ENCODE measurements around the gene IFT88.

The IFT88 gene

GRCh38 chr13:20727856-20728255 is 160.9 kb downstream of the IFT88 start:
- H3K27ac ChIP-seq = no peak overlapping the region
- no peaks in the 10 kb centered on the region for H3K9me3 ChIP-seq
- TF ChIP-seq CTCF (IDR thresholded peaks at IDR 0.05) = no peak
- no peaks in the 10 kb centered on the region for H3K4me1 ChIP-seq (ENCODE audit: control insufficient read depth in 1 of 2, insufficient read depth in 1 of 2, low read depth in 1 of 2, low read length in 1 of 2)
- no peak overlapping the region for H3K4me3 ChIP-seq (ENCODE audit: low read depth in 1 of 2, low read length in 1 of 2)
- no peaks in the 10 kb centered on the region for H3K36me3 ChIP-seq
- peaks cover 6% of the 10 kb centered on the region for H3K27me3 ChIP-seq

GRCh38 chr13:20728579-20729311 is 161.8 kb downstream of the IFT88 start:
- no peak overlapping the region for H3K27ac ChIP-seq
- no peaks in the 10 kb centered on the region for H3K4me1 ChIP-seq (ENCODE audit: control insufficient read depth in 1 of 2, insufficient read depth in 1 of 2, low read depth in 1 of 2, low read length in 1 of 2)
- no peak overlapping the region for H3K4me3 ChIP-seq (ENCODE audit: low read depth in 1 of 2, low read length in 1 of 2)
- no peaks in the 10 kb centered on the region for H3K9me3 ChIP-seq
- H3K36me3 ChIP-seq = no peaks in the 10 kb centered on the region
- TF ChIP-seq CTCF (IDR thresholded peaks at IDR 0.05) = no peak
- no peaks in the 10 kb centered on the region for H3K27me3 ChIP-seq

- no peak overlapping the region for H3K27ac ChIP-seq
- H3K4me3 ChIP-seq (ENCODE audit: low read depth in 1 of 2, low read length in 1 of 2) = no peak overlapping the region
- H3K4me1 ChIP-seq (ENCODE audit: control insufficient read depth in 1 of 2, insufficient read depth in 1 of 2, low read depth in 1 of 2, low read length in 1 of 2) = no peaks in the 10 kb centered on the region
- no peak for TF ChIP-seq CTCF (IDR thresholded peaks at IDR 0.05)
- H3K36me3 ChIP-seq = no peaks in the 10 kb centered on the region
- H3K27me3 ChIP-seq = no peaks in the 10 kb centered on the region
- H3K9me3 ChIP-seq = no peaks in the 10 kb centered on the region
These were observed 163.0 kb downstream of the IFT88 start for GRCh38 chr13:20729633-20730585.

GRCh38 chr13:20738616-20739015 is 171.7 kb downstream of the IFT88 start:
- no peaks in the 10 kb centered on the region for H3K9me3 ChIP-seq
- H3K36me3 ChIP-seq = no peaks in the 10 kb centered on the region
- no peaks in the 10 kb centered on the region for H3K27me3 ChIP-seq
- H3K27ac ChIP-seq = no peak overlapping the region
- TF ChIP-seq CTCF (IDR thresholded peaks at IDR 0.05) = no peak
- no peaks in the 10 kb centered on the region for H3K4me1 ChIP-seq (ENCODE audit: control insufficient read depth in 1 of 2, insufficient read depth in 1 of 2, low read depth in 1 of 2, low read length in 1 of 2)
- H3K4me3 ChIP-seq (ENCODE audit: low read depth in 1 of 2, low read length in 1 of 2) = no peak overlapping the region

- no peak for TF ChIP-seq CTCF (IDR thresholded peaks at IDR 0.05)
- Histone ChIP-seq H3K4me3 (ENCODE audit: low read depth in 1 of 2, low read length in 1 of 2) (no peak overlapping the region), H3K4me1 (ENCODE audit: control insufficient read depth in 1 of 2, insufficient read depth in 1 of 2, low read depth in 1 of 2, low read length in 1 of 2) (no peaks in the 10 kb centered on the region), H3K27me3 (no peaks in the 10 kb centered on the region), H3K9me3 (no peaks in the 10 kb centered on the region), H3K36me3 (no peaks in the 10 kb centered on the region), H3K27ac (no peak overlapping the region)
These were observed 173.1 kb downstream of the IFT88 start for GRCh38 chr13:20740021-20740420.
